Thyroid gland (tissue), 4 donors: Measurements from ENCODE around the gene MSX1.

ENCODE experiments used
- CTCF ChIP-seq, 6 experiments: fragments of 200-600 bp in 3 of 6; fragments of 450-650 bp in 3 of 6; sonication (generic) in 3 of 6; IDR thresholded peaks; one replicate each; pipeline ENCODE4 v1.5.1; 2016 to 2019; ENCODE audit warnings: antibody characterized with exemption in 6 of 6, mild to moderate bottlenecking in 2 of 6, inconsistent platforms in 1 of 6, moderate library complexity in 1 of 6
- POLR2A ChIP-seq, 2 donors: fragments of 450-650 bp; IDR thresholded peaks; one replicate each; pipeline ENCODE4 v1.6.1; 2017; ENCODE audit warnings: antibody characterized with exemption in 2 of 2, mild to moderate bottlenecking in 2 of 2, moderate library complexity in 1 of 2

GRCh38 chr4:4856071-4857000 lies 3.1 kb upstream of the MSX1 start:
- TF ChIP-seq CTCF (IDR thresholded peaks at IDR 0.05) (no peak), POLR2A (IDR thresholded peaks at IDR 0.05) (no peak)
